Adrenal gland (tissue), 12 donors: ENCODE data around the gene GHRHR. TPM values are rescaled to one million over a fixed set of nuclear protein-coding genes. Genes with fewer than 3 reads are reported as not detected.

Experiments
- DNase-seq, 7 donors: peaks; one replicate each; pipeline ENCODE4 v3.0.0-alpha.2; 2019 to 2020
- H3K27ac ChIP-seq, 5 donors: fragments of 200-600 bp; sonication (generic) in 4 of 5; 1 replicate in 3 of 5; 2 replicates in 2 of 5; pipeline versions ENCODE4 v1.5.1 to v1.8.0; 2016 to 2020; ENCODE audit warnings: mild to moderate bottlenecking in 1 of 5
- H3K27me3 ChIP-seq: fragments of 200-600 bp; 2 replicates; pipeline ENCODE4 v1.8.0; 2021
- H3K36me3 ChIP-seq, 2 donors: fragments of 200-600 bp; replicated peaks in 1 of 2; 1 replicate in 1 of 2; 2 replicates in 1 of 2; pipeline versions ENCODE4 v1.5.1 to v1.8.0; 2018 to 2022
- H3K4me1 ChIP-seq, 2 donors: fragments of 200-600 bp; replicated peaks in 1 of 2; 1 replicate in 1 of 2; 2 replicates in 1 of 2; pipeline versions ENCODE4 v1.5.1 to v1.8.0; 2018 to 2021
- H3K4me3 ChIP-seq, 4 donors: fragments of 200-600 bp; sonication (generic) in 3 of 4; one replicate each; pipeline ENCODE4 v1.5.1; 2016 to 2018
- H3K9me3 ChIP-seq, 3 donors: fragments of 200-600 bp; sonication (generic) in 1 of 3; replicated peaks in 1 of 3; 1 replicate in 2 of 3; 2 replicates in 1 of 3; pipeline versions ENCODE4 v1.5.1 to v1.8.0; 2016 to 2021
- POLR2A ChIP-seq, 2 donors: fragments of 450-650 bp; IDR thresholded peaks; one replicate each; pipeline ENCODE4 v1.6.1; 2017; ENCODE audit warnings: antibody characterized with exemption in 2 of 2, mild to moderate bottlenecking in 2 of 2, moderate library complexity in 1 of 2
- WGBS, 4 donors: extraction: QIAGEN DNeasy Blood & Tissue Kit in 2 of 4; methylation state at CpG; one replicate each; pipeline versions ENCODE4 v1.1.5 to v1.1.7; 2013 to 2017; 5-methylcytosine and 5-hydroxymethylcytosine counted together
- intact Hi-C, 2 donors: fragments of 100-400 bp; cut with DNase I; formaldehyde crosslinking; loops; one replicate each; pipeline versions ENCODE4 v1.14.1 to v1.15.0; 2022 to 2023
- polyA plus RNA-seq, 3 donors: library from polyadenylated mRNA; stranded (reverse); fragments of 200-250 nt in 2 of 3; fragments of 350-450 nt in 1 of 3; fragmentation: Illumina TruSeq in 1 of 3; extraction: RNeasy Lipid Tissue Mini Kit (QIAGEN cat#74804) in 1 of 3; gene quantifications; one replicate each; pipeline ENCODE4 v1.2.3, GENCODE V29; 2013 to 2014
- total RNA-seq, 9 donors: library from RNA; depleted of rRNA in 4 of 9; stranded (reverse); fragments of >200 nt in 4 of 9; fragments of 120-200 nt in 1 of 9; fragmentation: NEBNext Ultra II Directional in 1 of 9; extraction: Animal tissue kit (Norgen Biotek cat#: 25700) in 1 of 9; gene quantifications; one replicate each; pipeline versions ENCODE4 v1.1.0 to v1.2.4, GENCODE V29; 2013 to 2023
- TF ChIP-seq, protein P1 (sequence below), 6 experiments: fragments of 450-650 bp in 4 of 6; fragments of 200-600 bp in 2 of 6; sonication (generic) in 1 of 6; IDR thresholded peaks; 1 replicate in 5 of 6; 2 replicates in 1 of 6; pipeline versions ENCODE4 v1.5.1 to v1.8.0; 2016 to 2021; ENCODE audit warnings: antibody characterized with exemption in 6 of 6, mild to moderate bottlenecking in 2 of 6, moderate library complexity in 1 of 6
- donor health status: healthy with polysubstance abuse.
- donor health status: Bipolar disorder and iron deficiency.
- donor health status: DM: yes; HTN: yes; CAD: no.
- donor health status: DM: no; HTN: no; CAD: no.
- donor health status: DM: no; HTN: no; CAD: no.
- donor health status: DM: yes; HTN: yes; CAD: no.

The GHRHR gene
- total and polyA plus RNA-seq, 12 donors, result 0.33 to 11.5 (median 0.64) TPM; not detected in 6

DNA sequence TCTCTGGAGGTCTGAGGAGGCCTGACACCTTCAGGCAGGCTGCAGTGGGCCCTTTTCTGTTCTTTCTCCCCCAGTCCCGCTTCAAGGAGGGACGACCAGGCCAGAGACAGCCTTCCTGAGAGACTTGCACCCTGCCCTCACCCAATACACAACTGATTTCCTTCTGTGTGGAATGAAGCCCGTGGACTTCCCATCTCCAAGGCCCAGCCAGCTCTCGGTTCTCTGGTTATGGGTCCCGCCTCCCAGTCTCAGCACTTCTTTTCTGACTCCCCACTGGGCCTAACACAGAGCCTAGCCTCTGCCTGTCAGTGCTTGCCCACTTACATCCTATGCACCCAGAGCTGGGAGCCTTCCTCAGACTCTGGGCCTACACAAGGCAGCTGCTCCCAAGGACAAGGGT lies 64.3 kb downstream of the GHRHR start:
- no peaks in the 10 kb centered on the region for H3K36me3 ChIP-seq
- H3K4me3 ChIP-seq, result no peak overlapping the region
- DNase-seq, result no peak
- WGBS, 4 donors, result 86 to 99% (median 95%) methylated on average over 5 of the region's 5 CpGs
- intact Hi-C loops, result loop anchor here in 1 of 2 donors (10.0 kb wide), 1 partner anchor 77 kb away; no protein-coding TSS in a partner anchor
- no peaks in the 10 kb centered on the region for H3K9me3 ChIP-seq
- peak overlapping the region in 1 of 5 donors; percentile 54 for H3K27ac ChIP-seq
- no peaks in the 10 kb centered on the region for H3K27me3 ChIP-seq
- TF ChIP-seq, protein P1, sequence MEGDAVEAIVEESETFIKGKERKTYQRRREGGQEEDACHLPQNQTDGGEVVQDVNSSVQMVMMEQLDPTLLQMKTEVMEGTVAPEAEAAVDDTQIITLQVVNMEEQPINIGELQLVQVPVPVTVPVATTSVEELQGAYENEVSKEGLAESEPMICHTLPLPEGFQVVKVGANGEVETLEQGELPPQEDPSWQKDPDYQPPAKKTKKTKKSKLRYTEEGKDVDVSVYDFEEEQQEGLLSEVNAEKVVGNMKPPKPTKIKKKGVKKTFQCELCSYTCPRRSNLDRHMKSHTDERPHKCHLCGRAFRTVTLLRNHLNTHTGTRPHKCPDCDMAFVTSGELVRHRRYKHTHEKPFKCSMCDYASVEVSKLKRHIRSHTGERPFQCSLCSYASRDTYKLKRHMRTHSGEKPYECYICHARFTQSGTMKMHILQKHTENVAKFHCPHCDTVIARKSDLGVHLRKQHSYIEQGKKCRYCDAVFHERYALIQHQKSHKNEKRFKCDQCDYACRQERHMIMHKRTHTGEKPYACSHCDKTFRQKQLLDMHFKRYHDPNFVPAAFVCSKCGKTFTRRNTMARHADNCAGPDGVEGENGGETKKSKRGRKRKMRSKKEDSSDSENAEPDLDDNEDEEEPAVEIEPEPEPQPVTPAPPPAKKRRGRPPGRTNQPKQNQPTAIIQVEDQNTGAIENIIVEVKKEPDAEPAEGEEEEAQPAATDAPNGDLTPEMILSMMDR (IDR thresholded peaks at IDR 0.05), result no peak
- no peak for TF ChIP-seq POLR2A (IDR thresholded peaks at IDR 0.05)
- no peaks in the 10 kb centered on the region for H3K4me1 ChIP-seq

DNA sequence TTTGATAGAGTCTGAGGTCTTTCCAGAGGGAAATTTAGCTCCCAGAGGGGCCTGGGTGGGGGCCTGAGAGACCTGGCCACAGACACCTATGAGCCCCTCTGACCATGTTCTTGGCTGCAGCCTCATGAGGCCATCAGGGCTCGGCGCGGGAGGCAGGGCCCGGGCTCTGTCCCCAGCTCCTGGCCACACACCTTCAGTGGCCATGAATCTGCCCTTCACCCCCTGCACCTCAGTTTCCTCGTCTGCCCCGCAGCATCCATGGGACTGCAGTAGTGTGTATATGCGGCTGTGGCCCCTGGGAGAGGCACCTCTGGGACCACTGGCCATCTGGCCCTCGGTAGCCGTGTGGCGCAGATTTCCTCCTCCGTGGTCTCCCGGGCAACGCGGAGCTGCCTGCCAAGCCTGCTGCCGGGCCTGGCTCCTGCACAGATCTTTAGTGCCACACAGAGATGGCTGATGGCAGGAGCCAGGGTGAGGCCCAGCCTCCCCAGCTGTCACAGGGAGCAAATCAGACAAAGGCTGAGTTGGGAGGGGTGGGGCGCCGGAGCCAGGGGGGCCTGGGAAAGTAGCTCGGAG lies 64.8 kb downstream of the GHRHR start:
- 90 to 94% (median 91%) methylated on average over 9 to 18 of the region's 18 CpGs for WGBS, 4 donors
- H3K27ac ChIP-seq, result peak overlapping the region in 1 of 5 donors; percentile 54
- H3K27me3 ChIP-seq, result no peaks in the 10 kb centered on the region
- intact Hi-C loops, result loop anchor here in 1 of 2 donors (10.0 kb wide), 1 partner anchor 76 kb away; no protein-coding TSS in a partner anchor
- no peak overlapping the region for H3K4me3 ChIP-seq
- TF ChIP-seq POLR2A (IDR thresholded peaks at IDR 0.05), result no peak
- TF ChIP-seq, protein P1 (IDR thresholded peaks at IDR 0.05), result no peak
- peak in 1 of 7 donors; percentile 85 for DNase-seq
- no peaks in the 10 kb centered on the region for H3K36me3 ChIP-seq
- no peaks in the 10 kb centered on the region for H3K9me3 ChIP-seq
- no peaks in the 10 kb centered on the region for H3K4me1 ChIP-seq

Other genes with a start within 250 kb of the GHRHR start
- gene INMT, start 211.8 kb upstream of the GHRHR start, total RNA-seq, result 100 to 1,000 TPM in 8 of 9 donors, 10 to 100 TPM in 1; 12.2 to 392 (median 164) TPM
- 100 to 1,000 TPM in 1 of 3 donors, 10 to 100 TPM in 2; 37.2 to 174 (median 68.6) TPM for gene INMT, start 211.8 kb upstream of the GHRHR start, polyA plus RNA-seq
- gene MINDY4, start 192.5 kb upstream of the GHRHR start, total RNA-seq, result 10 to 100 TPM in 3 of 9 donors, 1 to 10 TPM in 6; 4.8 to 19.9 (median 7.7) TPM
- 1 to 10 TPM; 5.7 to 7.3 (median 6.8) TPM for gene MINDY4, start 192.5 kb upstream of the GHRHR start, polyA plus RNA-seq
- gene AQP1, start 52.1 kb upstream of the GHRHR start, total RNA-seq, result 10 to 100 TPM in 8 of 9 donors, 1 to 10 TPM in 1; 7.6 to 57.8 (median 43.4) TPM
- gene AQP1, start 52.1 kb upstream of the GHRHR start, polyA plus RNA-seq, result 10 to 100 TPM; 17.6 to 77.4 (median 23.9) TPM
- 10 to 100 TPM in 3 of 9 donors, 1 to 10 TPM in 2, under 1 TPM in 4; 0.22 to 25.0 (median 1.1) TPM for gene ADCYAP1R1, start 88.4 kb downstream of the GHRHR start, total RNA-seq
- gene ADCYAP1R1, start 88.4 kb downstream of the GHRHR start, polyA plus RNA-seq, result 10 to 100 TPM in 1 of 3 donors, 1 to 10 TPM in 2; 1.8 to 13.9 (median 7.0) TPM